CD1c-positive myeloid dendritic cell (primary cell): ENCODE measurements around the gene KCNA10.

Experiments used
- DNase-seq: peaks from one replicate; pipeline ENCODE4 v3.0.0-alpha.2; 2016; ENCODE audit errors: extremely low spot score

Gene KCNA10

GRCh38 chr1:110501488-110502132 lies 17.4 kb downstream of the KCNA10 start:
- no peak for DNase-seq

GRCh38 chr1:110498270-110498669 lies 20.7 kb downstream of the KCNA10 start:
- DNase-seq, result no peak

GRCh38 chr1:110495926-110496600 lies 22.9 kb downstream of the KCNA10 start:
- peak; percentile 89 for DNase-seq

DNA sequence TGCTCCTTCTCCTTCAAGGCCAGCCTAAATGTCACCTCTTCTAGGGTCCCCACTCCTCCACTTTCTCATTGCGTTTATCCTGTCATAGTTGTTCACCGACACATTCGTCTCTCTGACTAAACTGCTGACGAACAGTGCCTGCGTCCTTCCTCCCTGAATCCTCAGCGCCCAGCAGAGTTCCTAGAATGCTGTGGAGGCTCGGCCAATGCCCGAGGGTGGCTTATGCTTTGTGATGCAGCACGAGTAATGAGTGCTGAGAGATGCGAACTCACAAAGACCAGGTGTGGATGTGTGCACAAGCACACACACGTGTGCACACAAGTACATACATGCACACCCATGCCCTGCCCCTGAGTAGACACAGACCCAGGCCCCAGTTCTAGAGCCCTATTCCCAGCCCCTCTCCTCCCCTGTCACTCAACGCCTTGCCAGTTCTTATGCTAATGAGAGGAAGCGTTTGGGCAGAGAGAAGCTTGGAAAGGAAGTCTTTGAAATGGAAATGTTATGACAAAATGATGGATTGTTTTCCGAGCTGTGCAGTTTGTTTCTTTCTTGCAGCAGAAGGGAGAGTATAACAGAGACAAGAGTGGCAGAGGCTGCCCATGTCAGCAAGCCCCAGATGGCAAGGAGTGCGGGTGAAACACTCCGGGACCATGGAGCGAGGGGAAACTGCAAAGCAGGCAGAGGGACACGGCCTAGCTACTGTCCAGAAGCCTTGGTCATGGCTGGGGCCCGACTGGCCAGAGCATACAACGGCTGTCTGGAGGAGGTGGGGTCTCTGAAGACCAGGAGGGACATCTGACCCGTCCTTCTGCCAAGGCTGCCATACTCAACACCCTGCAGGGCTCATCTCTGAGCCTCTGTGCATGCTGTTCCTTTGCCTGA lies 24.2 kb downstream of the KCNA10 start:
- DNase-seq, result no peak

- DNase-seq, result no peak
These were observed 24.9 kb downstream of the KCNA10 start for GRCh38 chr1:110494036-110494435.

DNA sequence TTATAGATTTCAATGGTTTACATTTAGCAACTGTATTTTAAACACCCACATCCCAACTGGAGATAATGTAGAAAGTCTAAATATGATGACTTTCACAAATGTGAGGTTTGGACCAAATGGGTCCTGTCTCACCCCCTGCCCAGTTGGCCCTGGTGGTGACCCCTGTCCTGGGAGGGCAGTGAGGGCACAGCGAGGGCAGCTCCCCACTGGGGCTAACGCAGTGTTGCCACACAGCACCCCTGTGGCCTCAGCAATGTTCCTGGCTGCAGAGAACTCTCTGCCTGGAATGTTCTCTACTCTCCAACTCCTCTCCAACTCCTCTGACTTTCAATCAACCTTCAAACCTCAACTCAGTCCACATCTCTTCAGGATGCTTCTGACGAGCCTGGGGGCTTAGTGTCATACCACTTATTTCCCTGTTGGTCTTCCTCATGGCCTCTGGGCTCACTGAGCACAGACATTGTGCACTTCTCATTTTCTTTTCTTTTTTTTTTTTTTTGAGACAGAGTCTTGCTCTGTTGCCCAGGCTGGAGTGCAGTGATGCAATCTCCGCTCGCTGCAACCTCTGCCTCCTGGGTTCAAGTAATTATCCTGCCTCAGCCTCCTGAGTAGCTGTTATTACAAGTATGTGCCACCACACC lies 25.8 kb downstream of the KCNA10 start:
- DNase-seq, result no peak

DNA sequence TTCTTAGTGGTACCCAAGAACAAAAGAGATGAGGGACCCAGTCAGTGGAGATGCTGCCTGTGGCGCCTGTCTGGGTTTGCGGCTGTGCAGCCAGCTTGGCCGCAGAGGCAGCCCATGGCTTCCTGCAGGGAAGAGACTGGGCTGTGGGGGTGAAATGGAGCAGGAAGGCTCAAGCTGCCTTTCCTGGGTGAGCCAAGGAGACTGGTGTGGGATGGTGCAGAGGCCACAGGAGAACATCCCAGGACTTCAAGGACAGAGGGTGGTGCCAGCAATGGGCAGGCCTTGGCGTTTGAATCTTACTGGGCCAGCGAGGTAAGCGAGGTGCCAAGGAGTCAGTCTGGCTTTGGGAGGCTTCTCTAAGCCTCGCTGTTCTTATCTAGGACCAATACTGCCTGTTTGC lies 26.4 kb downstream of the KCNA10 start:
- no peak for DNase-seq

GRCh38 chr1:110490791-110491451 lies 28.1 kb downstream of the KCNA10 start:
- DNase-seq, result peak; percentile 28

DNA sequence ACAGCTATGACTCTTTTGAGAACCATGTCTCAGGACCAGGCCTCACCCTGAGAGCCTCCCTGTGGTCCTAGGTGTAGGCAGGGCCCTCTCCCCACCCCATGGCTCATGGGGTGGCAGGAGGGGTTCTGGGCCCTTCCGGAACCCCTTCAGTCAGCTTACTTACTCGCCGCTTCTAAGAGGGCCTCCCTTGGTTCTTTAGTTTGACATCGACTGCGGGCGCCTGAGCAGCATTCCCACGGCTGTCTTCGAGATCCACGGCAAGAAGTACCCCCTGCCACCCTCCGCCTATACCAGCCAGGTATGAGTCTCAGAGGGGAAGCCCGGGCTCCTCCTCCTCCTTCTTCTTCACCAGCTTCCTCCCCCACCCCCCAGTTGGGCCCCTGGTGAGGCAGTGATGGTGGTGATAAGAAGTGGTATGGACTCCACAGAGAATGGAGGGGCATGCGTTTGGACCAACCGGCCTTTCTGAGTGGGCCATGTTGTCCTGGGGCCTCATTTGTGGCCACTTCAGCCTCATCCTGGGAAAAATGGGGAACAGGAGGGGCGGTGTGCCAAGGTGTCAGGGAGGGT lies 28.9 kb downstream of the KCNA10 start:
- no peak for DNase-seq

DNA sequence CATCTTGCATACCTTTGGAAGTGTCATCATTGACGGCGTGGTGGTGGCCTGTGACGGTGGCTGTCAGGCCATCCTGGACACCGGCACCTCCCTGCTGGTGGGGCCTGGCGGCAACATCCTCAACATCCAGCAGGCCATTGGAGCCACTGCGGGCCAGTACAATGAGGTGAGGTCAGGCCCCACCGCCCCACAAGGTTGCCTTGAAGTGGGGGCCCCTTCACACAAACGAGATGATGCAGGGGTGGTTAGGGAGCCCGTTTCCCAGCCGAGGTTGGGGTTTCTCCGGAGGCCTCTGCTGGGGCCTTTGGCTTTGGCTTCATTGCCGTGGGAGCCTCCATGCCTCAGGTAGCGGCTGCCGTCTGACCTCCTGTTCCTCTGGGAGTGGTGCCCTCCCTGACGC lies 29.6 kb downstream of the KCNA10 start:
- DNase-seq, result no peak

- DNase-seq, result no peak
These were observed 30.1 kb downstream of the KCNA10 start for GRCh38 chr1:110488867-110489266.

DNA sequence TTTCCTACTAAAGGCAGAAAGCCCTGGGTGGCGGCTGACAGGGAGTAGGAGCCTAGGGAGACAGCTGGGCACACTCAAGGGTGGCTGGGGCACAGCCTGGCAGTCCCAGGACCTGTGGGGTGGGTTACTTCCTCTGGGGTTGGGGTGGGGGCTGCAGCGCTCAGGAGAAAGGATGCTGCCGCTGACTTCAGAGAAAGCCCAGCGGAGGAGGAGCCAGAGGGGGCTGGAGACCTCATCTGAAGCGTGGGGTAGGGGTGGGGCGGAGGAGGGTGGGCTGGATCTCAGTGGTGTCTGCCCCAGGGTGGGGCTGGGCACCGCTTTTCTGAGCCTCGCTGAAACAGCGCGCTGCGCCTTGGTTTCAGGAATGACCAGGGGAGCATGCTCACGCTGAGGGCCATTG lies 30.8 kb downstream of the KCNA10 start:
- no peak for DNase-seq

DNA sequence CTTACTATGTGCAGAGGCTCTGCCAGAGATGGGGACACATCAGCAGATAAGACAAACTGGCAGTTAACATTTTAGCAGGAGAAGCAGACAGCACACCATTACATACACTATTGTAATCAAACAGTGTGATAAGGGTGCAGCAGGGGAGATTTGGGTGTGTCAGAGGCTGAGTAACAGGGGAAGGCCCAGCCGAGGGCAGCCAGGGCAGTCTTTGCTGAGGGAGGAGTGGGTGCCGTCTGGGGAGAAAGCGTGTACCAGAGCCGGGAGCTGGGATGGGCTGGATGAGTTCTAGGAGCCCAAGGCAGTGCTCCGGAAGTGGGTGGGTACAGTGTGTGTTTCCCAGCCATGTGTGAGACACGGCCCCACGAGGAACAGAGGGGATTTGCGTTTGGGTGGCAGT lies 31.2 kb downstream of the KCNA10 start:
- no peak for DNase-seq

DNA sequence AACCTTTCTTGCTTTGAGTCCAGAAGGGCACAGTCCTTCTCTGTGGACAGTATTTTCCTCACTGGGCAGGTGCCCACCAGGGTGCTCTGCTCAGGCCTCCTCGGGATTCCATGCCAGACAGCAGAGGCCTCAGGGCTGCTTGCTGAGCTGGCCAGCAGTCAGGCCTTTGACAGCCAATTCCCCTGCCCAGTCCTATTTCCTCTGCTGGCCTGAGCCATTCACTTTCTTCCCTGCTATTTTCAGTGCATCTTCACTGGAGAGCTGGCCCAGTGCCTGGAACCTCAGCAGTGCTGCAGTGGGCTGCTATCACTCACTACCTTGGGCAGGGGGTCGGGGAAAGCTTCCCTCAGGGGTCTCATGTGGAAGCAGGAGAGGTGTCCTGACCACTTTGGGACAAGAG lies 33.2 kb downstream of the KCNA10 start:
- DNase-seq, result no peak

DNA sequence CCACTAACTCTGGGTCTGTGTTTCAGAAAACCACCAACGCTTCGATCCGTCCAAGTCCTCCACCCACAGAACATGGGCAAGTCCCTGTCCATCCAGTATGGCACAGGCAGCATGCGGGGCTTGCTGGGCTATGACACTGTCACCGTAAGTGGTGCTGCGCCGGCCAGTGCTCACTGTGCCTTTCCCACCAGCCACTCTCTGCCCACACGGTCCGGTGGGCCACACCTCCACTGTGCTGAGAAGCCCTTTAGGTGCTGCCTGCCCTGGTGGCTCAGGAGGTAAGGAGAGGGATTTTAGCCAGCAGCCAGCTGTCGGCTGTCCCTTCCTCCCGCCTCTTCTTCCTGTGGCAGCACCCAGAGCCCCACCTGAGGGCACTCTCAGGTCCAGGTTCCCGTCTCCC lies 34.2 kb downstream of the KCNA10 start:
- DNase-seq, result no peak

DNA sequence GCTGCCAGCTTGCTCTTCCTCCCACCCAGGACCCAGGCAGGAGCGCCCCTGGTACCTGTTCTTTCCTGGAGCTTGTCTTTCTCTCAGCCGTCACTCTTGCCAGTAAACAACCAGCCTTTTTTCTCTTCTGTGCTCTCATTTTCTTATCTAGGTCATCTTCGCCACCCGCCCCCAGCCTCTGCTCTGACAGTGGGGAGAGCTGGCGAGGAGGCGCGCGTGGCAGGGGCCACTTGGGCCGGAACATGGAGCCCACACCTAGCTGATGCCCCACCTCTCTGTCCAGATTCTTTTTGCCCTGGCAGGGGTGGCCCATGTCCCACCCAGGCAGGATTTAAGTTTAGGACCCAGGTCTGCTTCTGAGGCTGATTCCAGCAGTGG lies 35.7 kb downstream of the KCNA10 start:
- DNase-seq, result no peak

GRCh38 chr1:110482662-110483307 lies 36.2 kb downstream of the KCNA10 start:
- DNase-seq, result peak; percentile 44

GRCh38 chr1:110481968-110482623 lies 36.9 kb downstream of the KCNA10 start:
- DNase-seq, result no peak

DNA sequence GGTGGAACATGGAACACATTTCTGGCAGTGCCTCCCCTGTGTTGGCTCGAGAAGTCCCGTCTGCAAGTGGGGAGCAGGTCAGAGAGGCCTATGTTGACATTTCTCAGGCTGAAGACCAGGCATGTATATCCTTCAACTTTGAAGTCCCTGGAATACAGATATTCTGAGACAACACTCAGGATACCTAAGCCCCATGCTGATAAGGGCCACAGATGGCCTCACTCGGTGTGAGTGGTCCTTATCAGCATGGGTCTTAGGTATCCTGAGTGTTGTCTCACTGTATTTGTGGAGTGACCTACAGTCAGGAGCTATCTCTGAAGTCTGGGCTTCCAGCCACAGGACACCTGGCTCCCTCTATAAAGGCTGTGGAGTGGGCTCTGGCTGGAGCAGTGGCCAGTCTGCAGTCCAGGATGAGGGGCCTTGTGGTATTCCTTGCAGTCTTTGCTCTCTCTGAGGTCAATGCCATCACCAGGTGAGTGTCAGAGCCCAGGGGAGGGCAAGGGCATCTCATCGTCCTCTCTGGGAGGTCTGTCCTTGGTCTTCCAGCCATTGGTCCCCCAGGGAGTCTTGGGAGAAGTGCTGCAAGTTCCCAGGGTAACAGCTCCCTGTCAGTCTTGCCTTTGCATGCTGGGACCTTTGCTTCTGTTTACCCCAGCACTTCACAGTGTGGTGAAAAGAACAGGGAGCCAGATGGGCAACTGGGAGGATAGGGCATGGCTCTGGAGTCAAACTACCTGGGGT lies 38.4 kb downstream of the KCNA10 start:
- DNase-seq, result no peak

- DNase-seq, result no peak
These were observed 40.1 kb downstream of the KCNA10 start for GRCh38 chr1:110478886-110479285.
